CD4-positive, alpha-beta T cell treated with Interleukin-12 subunit alpha and Interleukin-12 subunit beta, for 1 hour (primary cell): ENCODE measurements around the gene ABCC2.
"Not testable (repeated sequence)": the region's sequence is repeated elsewhere in the genome, so short reads cannot be mapped to it uniquely, and the experiment has no call there.

Source experiments
- DNase-seq: peaks from one replicate; pipeline ENCODE4 v3.0.0-alpha.2; 2020

ABCC2 gene

DNA sequence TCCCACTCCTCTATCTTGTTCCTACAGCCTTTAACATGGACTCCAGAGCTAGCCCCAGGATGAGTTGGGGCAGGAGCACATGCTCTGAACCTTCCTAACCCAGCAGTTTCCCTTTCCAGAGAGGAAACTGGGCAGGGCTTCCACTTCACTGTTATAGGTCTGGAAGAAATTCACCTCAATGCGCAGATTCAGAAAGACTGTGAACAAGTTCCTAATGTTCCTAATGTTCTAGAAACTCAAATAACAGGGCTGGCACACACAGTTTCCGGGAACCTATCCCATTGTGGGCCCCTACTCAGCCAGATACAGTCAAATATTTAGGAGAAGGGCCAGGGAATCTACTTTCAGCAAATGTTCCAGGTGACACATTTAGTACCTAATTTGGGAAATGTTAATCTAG lies 29.7 kb downstream of the ABCC2 start:
- no peak for DNase-seq

DNA sequence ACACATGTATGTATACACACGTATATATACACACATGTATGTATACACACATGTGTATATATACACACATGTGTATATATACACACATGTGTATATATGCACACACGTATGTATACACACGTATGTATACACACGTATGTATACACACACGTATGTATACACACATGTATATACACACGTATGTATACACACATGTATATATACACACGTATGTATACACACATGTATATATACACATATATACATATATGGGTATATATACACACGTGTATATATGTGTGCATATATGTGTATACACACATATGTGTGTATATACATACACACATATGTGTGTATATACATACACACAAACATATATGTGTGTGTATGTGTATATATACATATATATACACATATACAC lies 31.7 kb downstream of the ABCC2 start:
- DNase-seq = no peak

DNA sequence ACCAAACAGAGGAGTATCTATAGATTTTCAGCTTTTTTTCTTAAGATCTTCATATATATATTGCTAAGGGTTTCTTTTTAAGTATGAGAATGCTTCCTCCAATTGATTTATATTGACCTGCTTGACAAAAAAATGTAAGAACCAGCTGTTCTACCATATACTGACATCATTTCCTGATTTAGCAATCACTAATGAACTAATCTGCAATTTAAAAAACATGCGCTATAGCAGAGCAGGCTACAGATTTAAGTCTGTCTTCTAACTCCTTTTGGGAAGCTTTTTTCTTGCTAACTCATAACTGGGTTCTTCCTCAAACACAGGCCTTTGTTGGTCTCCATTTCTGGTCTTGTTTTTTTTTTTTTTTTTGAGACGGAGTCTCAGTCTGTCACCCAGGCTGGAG lies 33.2 kb downstream of the ABCC2 start:
- no peak for DNase-seq

DNA sequence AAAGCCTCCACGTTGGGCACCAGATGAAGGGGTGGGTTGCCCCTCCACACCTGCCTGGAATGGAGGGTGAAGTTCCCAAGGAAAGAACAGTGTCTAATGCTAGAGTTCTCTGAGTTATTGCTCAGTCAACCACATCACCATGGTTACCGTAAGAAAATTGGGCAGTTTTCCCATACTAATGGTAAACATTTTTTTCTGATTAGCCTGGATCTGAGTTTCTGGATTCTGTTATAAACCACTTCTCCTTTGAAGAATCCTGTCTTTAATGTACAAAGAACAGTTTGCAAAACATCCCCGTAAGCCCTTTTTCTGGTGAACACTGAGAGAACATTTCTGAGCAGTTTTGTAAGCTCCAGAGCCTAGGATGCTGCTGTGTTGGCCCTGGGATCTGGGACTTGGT lies 45.5 kb downstream of the ABCC2 start:
- DNase-seq = no peak

DNA sequence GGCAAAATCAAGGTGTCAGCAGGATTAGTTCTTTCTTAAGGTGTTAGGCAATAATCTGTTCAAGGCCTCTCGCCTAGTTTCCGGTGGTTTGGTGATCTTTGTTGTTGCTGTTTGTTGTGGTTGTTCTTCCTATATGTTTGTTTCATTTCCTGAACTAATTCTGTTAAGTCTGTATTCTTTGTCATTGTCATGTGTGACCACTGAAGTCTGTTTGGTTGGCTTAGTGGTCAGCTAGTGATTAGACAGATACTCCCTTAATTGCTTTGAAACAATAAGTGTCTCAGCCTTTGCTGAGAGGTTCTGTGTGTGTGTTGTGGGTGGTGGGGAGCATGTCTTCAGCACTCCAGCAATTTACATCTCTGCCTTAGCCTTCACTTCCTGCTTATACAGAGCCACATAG lies 46.0 kb downstream of the ABCC2 start:
- DNase-seq = peak; percentile 3

DNA sequence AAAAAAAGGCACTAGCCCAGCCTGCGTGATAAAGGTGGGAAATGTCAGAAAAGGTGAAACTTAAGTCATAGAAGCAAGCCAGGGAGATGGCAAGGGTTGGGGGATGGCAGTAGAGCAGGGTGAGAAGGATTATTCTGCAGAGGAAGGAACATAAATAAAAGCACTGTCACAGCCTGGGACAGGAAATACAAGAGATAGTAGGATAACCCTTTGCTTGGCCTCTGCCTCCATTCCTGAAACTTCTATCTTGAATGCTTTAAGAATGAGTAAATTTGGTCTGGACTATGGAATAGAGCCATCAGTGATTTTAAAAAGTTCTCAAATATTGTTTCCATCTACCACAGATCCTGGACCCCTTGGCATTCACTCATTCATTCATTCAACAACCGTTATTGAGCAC lies 50.0 kb downstream of the ABCC2 start:
- DNase-seq = no peak

DNA sequence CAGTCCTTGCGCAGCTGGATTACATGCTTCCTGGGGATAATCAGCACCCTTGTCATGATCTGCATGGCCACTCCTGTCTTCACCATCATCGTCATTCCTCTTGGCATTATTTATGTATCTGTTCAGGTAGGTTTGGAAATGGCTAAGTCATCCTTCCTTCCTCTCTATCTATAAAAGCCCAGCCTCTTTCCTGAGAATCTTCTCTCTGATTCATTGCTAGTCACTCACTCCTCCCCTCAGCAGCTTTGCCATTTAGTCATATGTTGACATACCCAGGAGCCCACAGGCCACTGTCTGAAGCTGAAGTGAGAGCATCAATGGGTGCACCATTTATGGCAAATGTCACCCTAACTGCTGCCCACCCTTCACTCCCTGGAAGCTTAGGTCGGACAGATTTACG lies 52.0 kb downstream of the ABCC2 start:
- DNase-seq = no peak

DNA sequence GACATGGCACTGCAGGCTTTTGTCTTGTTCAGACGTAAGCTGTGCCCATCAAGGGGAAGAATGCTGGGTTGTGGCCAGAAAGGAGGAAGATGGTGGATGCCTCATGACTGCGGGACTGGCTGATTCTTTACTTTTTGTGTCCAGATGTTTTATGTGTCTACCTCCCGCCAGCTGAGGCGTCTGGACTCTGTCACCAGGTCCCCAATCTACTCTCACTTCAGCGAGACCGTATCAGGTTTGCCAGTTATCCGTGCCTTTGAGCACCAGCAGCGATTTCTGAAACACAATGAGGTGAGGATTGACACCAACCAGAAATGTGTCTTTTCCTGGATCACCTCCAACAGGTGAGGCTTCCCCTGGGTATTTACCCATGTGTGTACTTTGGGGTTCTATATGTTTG lies 53.5 kb downstream of the ABCC2 start:
- no peak for DNase-seq

DNA sequence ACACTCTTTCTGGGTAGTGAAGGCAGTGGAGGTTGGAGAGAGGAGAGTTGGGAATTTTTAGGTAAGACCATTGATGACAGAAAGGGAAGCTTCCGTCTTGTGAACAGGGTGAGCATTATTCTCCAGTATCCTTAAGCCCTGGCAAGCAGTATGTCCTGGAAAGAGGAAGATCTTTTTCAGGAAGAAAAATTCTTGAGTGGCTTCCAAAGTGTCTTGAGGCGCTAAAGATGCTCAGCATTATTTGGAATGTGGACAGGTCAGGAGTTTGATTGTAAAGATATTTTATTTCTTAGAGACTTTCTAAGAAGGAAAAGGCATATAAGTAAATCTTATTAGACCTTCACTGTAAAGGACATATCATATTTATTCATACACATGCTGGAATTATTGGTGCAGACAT lies 54.3 kb downstream of the ABCC2 start:
- no peak for DNase-seq

DNA sequence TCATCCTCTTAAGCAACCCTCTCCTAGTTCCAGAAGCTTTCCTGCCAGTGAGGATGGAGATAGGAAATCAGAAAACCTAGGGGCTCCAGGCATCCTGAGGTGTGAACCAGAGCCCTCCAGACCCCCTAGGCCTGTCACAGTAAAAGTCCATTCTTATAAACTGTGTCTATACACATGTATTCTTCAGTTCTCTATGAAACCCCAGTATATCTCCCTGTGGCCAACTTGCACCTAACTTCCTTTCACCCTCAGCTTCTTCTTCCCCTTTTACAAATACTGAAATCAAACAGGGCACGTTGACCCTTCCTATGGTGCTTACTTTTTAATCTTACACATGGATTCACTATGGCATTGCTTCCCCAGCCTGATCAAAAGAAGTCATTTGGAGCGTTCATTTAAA lies 58.4 kb downstream of the ABCC2 start:
- DNase-seq = not testable (repeated sequence)

DNA sequence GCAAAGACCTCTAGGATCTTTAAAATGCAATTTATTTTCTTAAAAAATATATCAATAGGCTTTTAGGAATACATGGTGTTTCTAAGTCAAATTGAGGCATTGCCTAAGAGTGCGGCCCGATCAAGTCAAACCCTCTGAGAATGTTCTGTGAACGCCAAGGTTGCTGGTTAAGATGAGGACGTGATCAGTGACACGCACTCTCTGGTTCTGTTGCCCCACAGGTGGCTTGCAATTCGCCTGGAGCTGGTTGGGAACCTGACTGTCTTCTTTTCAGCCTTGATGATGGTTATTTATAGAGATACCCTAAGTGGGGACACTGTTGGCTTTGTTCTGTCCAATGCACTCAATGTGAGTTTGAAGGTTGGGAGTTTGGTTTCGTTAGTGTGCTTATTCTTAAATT lies 59.3 kb downstream of the ABCC2 start:
- DNase-seq = no peak

DNA sequence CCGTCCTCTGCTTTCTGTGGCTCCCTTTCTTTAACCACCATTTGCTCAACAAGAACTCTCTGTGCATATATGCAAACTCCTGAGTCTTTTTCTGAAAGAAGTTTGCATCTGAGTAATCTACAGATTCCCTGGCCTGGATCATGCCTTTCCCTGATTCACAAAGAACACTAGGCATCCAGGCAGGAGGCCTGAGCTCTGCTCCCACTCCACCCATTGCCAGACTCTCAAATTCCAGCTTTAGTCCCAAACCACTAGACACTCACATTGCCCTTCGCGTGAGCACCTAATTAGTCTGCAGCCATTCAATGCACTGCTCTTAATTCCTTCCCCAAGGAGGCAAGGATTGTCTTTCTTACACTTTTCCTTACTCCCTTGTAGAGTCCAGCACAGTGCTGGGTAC lies 60.9 kb downstream of the ABCC2 start:
- DNase-seq = no peak

DNA sequence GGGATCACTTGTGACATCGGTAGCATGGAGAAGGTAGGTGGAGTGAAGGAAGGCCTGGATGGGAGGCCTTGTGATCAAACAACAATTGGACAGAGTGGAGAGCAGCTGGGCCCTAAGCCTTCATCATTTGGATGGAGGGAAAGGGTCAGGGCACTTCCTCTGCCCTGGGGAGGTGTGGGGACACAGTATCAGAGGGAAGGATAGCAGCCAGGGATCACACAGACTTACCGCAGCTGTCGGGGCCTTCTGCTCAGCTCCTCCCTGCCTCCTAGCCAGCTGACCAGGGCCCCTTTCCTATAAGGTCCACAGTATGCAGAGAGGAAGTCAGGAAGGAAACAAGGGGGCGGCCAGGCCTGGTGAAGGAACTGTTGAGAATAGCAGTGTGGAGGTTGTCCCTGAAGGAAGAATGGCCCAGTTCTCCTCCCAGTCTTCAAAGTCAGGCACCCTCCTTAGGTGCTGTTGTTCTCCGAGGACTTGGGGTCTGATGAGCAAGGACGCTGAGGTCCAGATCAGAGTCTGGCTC lies 62.1 kb downstream of the ABCC2 start:
- DNase-seq = no peak

DNA sequence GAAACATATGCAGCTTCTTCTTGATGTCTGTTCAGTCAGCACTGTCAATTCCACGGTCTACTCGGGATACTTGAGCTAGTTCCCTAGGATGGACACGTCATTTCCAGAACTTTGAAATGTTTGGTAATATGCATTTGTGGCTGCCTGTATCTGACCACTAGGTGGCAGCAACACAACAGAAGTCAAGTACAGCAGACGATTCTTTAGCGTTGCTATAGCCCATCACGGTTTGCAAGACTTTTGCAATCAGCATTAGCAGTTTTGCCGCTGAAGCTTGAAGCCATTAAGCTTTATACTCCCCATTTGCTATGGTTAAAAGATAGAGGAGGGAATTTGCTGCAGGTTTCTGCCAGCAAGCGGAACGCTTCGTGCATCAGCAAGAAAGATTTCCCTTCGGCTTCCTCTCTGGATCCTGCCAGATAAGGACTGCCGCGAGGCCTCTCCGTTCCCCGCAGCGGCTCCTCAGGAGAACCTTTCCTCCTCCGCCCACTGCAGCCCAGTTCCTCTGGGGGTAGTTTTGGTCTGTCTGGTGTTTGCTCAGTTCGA lies 63.5 kb downstream of the ABCC2 start:
- DNase-seq = peak; percentile 80

DNA sequence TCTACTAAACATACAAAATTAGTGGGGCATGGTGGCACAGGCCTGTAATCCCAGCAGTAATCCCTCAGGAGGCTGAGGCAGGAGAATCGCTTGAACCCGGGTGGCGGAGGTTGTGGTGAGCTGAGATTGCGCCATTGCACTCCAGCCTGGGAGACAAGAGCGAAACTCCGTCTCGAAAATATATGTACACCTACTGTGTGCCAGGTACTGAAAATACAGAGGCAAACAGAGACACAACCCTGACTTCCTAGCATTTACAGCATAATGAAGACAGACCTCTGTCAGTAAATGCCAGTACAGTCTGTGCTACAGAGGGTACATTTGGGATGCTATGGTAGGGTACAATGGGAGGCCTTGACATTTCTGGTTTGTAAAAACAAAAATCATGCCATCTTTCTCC lies 66.6 kb downstream of the ABCC2 start:
- no peak for DNase-seq

DNA sequence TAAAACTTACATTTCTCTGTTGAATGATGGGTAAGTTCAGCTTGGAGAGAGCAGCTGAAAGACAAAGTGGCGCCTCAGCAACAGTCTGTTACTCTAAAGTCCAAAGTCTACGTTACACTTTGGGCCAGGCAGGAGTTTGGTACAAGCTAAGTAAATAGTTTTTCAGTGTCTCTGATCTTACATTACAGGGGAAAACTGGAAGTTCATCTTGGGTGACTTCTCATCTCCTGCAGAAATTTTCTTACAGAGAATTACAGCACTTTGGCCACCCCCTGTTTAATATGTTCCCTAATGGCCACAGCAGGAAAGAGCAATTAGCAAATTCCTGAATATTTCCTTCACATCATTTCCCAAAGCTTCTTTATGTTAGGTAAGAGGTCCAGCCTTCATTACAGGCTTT lies 67.1 kb downstream of the ABCC2 start:
- no peak for DNase-seq

DNA sequence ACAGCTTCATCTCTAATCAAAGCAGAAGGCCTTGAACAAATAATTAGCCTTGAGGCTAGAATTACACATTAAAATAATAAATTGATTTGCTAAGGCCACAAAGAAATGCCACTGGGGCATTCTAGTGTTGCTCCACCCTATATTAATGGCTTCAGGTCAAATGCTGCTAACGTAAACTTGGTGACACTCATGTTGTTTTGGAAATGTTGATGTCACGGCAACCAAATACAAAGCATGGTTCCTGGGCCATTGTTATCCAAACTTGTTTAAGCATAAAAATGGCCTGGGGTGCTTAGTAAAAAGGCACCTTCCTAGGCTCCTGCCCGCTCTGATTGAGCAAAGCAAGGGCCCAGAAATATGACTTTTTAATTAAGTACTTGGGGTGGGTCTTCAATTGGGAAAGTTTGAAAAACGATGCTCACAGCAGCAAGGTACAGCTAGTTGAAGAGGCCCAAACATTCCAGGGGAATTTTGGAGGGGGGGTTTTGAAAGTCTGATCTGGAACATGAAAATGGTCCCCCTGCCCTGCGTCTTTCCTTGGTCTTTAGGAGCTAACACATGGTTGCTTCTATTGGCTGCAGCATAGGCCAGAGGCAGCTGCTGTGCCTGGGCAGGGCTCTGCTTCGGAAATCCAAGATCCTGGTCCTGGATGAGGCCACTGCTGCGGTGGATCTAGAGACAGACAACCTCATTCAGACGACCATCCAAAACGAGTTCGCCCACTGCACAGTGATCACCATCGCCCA lies 67.8 kb downstream of the ABCC2 start:
- DNase-seq = no peak

DNA sequence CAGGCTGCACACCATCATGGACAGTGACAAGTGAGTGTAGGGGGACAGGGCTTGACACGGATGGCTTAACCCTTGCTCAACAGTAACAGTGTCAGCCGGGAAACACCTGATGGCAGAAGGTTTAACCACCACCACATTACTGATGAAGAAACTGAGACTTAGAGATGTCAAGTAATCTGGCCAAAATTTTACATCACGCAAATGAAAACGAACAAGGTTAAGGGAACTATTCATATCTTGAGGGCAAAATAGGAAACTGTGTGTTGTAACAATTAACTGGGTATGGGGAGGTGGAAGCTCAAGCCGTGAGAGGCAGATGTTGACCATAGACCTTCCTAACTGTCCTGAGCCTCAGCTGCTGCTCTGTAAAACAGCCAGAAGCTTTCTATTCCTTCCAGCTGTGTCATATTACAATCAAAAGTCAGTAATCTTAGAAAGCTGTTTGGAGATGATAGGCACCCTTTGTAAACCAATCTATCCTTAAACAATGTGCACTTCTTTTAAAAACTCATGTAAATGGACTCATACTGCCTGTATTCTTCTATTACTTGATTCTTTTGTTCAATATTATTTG lies 68.4 kb downstream of the ABCC2 start:
- no peak for DNase-seq

DNA sequence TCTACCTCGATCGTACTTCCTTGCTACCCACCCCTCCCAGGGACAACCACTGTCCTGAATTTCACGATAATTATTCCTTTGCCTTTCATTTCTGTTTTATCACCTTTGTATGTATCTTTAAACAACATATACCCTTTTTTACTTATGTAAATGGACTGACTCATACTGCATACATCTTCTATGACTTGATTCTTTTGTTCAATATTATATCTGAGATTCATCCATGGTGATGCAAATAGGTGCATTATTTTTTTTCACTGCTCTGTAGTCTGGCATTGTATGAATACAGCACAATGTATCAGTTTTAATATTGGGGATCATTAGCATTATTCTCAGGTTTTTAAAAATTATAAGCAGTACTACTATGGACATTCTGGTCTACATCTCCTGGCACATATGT lies 69.4 kb downstream of the ABCC2 start:
- DNase-seq = no peak

DNA sequence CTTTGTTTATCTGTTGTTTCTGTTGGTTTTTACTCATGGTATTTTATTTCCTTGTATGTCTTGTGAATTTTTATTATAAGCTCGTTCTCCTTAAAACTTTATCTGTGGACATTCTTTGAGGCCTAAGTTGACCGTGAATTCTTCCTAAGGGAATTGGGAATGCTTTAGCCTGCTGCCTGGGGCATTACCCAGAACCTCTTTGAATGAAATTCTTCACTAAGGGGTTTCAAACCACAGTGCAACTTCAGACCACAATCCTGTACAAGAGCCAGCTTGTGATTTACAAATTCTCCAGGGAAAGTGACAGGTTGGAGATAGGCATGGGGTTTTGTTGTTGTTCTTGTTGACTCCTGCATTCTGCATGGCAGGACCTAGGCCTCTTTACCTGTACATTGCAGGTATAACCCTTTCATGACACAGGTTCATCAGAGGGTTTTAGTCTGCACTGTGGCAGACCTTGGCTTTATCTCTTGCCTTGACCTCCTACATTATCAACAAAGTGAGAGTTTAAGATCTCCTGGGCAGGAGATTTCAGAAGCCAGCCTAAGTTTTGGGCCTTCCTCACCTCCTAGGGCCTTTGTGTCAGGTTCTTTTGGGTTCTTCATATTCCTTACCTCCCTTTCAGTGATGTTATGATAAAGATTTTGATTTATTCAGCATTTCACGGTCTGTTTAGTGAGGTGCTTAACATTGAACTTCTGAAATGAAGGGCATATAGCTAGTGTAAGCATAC lies 70.2 kb downstream of the ABCC2 start:
- DNase-seq = no peak

DNA sequence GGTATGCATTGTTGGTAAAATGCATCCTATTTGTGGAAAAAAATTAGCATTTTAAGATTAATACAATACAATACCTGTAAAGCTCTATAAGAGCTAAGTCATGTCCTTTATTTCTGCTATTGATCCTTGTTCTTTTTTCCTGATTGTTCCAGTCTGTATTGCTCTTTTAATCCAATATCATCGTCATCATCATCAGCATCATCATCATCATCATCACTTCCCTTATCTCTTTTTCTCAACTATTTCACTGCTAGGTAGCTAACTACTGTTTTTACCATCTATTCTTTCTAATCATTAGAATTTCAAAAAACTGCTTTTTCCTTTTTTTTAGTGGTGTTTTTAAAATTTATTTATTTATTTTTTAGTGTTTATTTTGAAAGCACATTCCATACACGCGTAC lies 71.2 kb downstream of the ABCC2 start:
- DNase-seq = no peak

DNA sequence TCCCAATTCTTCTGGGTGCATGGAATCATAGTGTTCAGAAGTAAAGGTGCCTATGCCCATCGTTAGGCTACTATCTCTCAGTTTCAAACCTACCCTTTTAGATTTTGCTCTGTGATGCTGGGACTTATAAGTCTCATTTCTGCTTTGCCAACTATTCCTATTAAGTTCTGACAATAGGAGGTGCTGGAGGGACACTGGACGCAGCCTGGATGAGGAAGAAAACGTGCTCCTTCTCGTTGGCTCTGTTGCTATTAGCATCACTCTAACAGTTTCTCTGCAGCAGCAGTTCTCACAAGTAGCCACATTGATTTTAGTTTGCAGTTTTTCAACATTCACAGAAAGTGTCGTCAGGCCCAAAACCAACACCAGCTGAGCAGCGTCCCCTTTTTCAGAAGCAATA lies 72.4 kb downstream of the ABCC2 start:
- DNase-seq = no peak

DNA sequence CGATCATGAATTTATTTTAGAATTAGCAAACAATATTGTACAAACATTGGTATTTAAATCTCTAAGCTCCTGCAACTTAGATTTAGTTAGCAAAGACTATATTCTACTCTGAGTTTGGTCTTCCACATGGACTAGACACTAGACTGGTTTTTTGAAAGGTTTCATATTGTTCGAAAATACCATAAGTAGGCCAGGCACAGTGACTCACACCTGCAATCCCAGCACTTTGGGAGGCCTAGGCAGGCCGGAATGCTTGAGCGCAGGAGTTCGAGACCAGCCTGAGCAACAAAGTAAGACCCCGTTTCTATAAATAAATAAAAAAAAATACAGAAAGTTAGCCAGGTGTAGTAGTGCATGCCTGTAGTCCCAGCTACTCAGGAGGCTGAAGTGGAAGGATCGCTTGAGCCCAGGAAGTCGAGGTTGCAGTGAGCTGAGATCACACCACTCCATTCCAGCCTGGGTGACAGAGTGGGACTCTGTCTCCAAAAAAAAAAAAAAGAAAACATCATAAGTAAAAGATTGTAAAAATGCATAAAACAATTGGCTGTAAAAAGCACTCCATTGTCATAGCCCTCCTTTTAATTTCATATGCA lies 73.1 kb downstream of the ABCC2 start:
- DNase-seq = no peak

DNA sequence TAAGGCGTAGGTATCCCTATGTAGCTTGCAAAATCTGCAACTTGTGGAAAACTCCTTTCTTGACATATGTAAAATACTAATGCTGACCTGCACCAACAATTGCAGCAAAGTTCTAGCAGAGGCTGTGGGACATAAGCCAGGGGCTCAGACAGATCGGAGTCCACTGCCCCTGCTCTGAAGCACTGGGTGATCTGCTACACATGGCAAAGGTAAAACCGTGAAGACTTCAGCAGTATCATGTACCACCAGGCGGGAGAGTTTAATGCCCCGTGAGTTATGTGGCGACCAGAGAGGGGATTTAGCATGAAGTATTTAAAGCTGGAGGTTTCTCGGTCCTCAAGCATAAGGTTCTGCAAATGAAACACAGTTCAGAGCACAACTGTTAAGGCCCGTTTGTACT lies 76.4 kb downstream of the ABCC2 start:
- DNase-seq = no peak
